Neural cell (in vitro differentiated cells): ENCODE data around the gene SHANK3. TPM values are rescaled to one million over a fixed set of nuclear protein-coding genes. Genes with fewer than 3 reads are reported as not detected.

Experiments
- H2AFZ ChIP-seq: fragments of 200-600, 300-800 bp; sonication (generic), shearing (Covaris generic); 2 replicates; pipeline ENCODE4 v1.6.0; 2014; ENCODE audit warnings: low read depth, mild to moderate bottlenecking, antibody characterized with exemption, low read length, moderate library complexity
- H3F3A ChIP-seq: fragments of 200-600 bp; shearing (Covaris generic); 2 replicates; pipeline ENCODE4 v1.6.1; 2016; ENCODE audit warnings: mild to moderate bottlenecking, moderate library complexity, mixed read lengths, antibody characterized with exemption, low read length; ENCODE audit not compliant: insufficient read depth, poor library complexity, severe bottlenecking
- H3K27ac ChIP-seq: fragments of 200-600, 300-800 bp; sonication (generic), shearing (Covaris generic); 2 replicates; pipeline ENCODE4 v1.5.1; 2014; ENCODE audit warnings: mild to moderate bottlenecking, low read length, moderate library complexity
- H3K27me3 ChIP-seq: fragments of 300-800, 200-600 bp; sonication (generic), shearing (Covaris generic); 2 replicates; pipeline ENCODE4 v1.6.0; 2014; ENCODE audit warnings: mild to moderate bottlenecking, low read depth, low read length, moderate library complexity; ENCODE audit not compliant: insufficient read depth
- H3K36me3 ChIP-seq: fragments of 300-800, 200-600 bp; sonication (generic), shearing (Covaris generic); 2 replicates; pipeline ENCODE4 v1.5.1; 2014; ENCODE audit warnings: mild to moderate bottlenecking, antibody characterized with exemption, low read length, moderate library complexity; ENCODE audit not compliant: insufficient read depth
- H3K4me2 ChIP-seq: fragments of 300-800, 200-600 bp; sonication (generic), shearing (Covaris generic); 2 replicates; pipeline ENCODE4 v1.6.0; 2014; ENCODE audit warnings: mild to moderate bottlenecking, low read length
- H3K4me3 ChIP-seq: fragments of 300-800, 200-600 bp; sonication (generic), shearing (Covaris generic); 2 replicates; pipeline ENCODE4 v1.5.1; 2014; ENCODE audit warnings: mild to moderate bottlenecking, low read length, moderate library complexity
- H3K79me2 ChIP-seq: fragments of 200-600 bp; shearing (Covaris generic); replicated peaks from 2 replicates; pipeline ENCODE4 v1.6.0; 2014; ENCODE audit warnings: mild to moderate bottlenecking, low read length, moderate library complexity; ENCODE audit not compliant: insufficient read depth
- H3K9ac ChIP-seq: fragments of 300-800, 200-600 bp; sonication (generic), shearing (Covaris generic); 2 replicates; pipeline ENCODE4 v1.6.1; 2016; ENCODE audit warnings: mild to moderate bottlenecking, low read length, mixed read lengths
- H3K9me2 ChIP-seq: fragments of 200-600 bp; shearing (Covaris generic); 2 replicates; pipeline ENCODE4 v1.6.1; 2016; ENCODE audit warnings: mild to moderate bottlenecking, low read length, mixed read lengths; ENCODE audit not compliant: insufficient read depth
- H3K9me3 ChIP-seq: fragments of 200-600, 300-800 bp; sonication (generic), shearing (Covaris generic); 2 replicates; pipeline ENCODE4 v1.6.1; 2016; ENCODE audit warnings: mild to moderate bottlenecking, mixed run types, low read length, moderate library complexity, mixed read lengths
- H4K20me1 ChIP-seq: fragments of 200-600 bp; shearing (Covaris generic); 2 replicates; pipeline ENCODE4 v1.6.1; 2016; ENCODE audit warnings: mild to moderate bottlenecking, mixed run types; ENCODE audit not compliant: insufficient read depth
- CTCF ChIP-seq: fragments of 450-650 bp; IDR thresholded peaks from 2 replicates; pipeline ENCODE4 v1.5.1; 2014; ENCODE audit warnings: antibody characterized with exemption, mild to moderate bottlenecking, moderate library complexity; ENCODE audit not compliant: poor library complexity, severe bottlenecking
- EP300 ChIP-seq: fragments of 450-650 bp; conservative IDR thresholded peaks from 2 replicates; pipeline ENCODE4 v1.6.1; 2014; ENCODE audit warnings: antibody characterized with exemption, mild to moderate bottlenecking, moderate library complexity; ENCODE audit not compliant: poor library complexity, severe bottlenecking
- EZH2 ChIP-seq: fragments of 200-600, 300-800 bp; shearing (Covaris generic), sonication (generic); IDR thresholded peaks from 2 replicates; pipeline ENCODE4 v1.6.1; 2014; ENCODE audit warnings: antibody characterized with exemption, low read length, borderline replicate concordance, mild to moderate bottlenecking; ENCODE audit not compliant: insufficient read depth, poor library complexity, severe bottlenecking
- MXI1 ChIP-seq: fragments of 450-650 bp; conservative IDR thresholded peaks from 2 replicates; pipeline ENCODE4 v1.6.1; 2014; ENCODE audit warnings: antibody characterized with exemption, mild to moderate bottlenecking; ENCODE audit not compliant: poor library complexity, severe bottlenecking
- POLR2AphosphoS5 ChIP-seq: IDR thresholded peaks from 2 replicates; pipeline ENCODE4 v1.6.1; 2012
- RAD21 ChIP-seq: fragments of 450-650 bp; conservative IDR thresholded peaks from 2 replicates; pipeline ENCODE4 v1.6.1; 2014; ENCODE audit warnings: antibody characterized with exemption, mild to moderate bottlenecking, moderate library complexity
- REST ChIP-seq: IDR thresholded peaks from 2 replicates; pipeline ENCODE4 v1.6.1; 2012; ENCODE audit warnings: borderline replicate concordance
- SMC3 ChIP-seq: fragments of 450-650 bp; conservative IDR thresholded peaks from 2 replicates; pipeline ENCODE4 v1.6.1; 2014; ENCODE audit warnings: antibody characterized with exemption, mild to moderate bottlenecking, moderate library complexity; ENCODE audit not compliant: poor library complexity
- TAF1 ChIP-seq: IDR thresholded peaks from 2 replicates; pipeline ENCODE4 v1.6.1; 2012; ENCODE audit warnings: low read depth
- polyA plus RNA-seq: library from polyadenylated mRNA; depleted of rRNA; stranded (reverse); fragments of >200 nt; gene quantifications from 2 replicates; pipeline ENCODE4 v1.2.3, GENCODE V29; 2014

The SHANK3 gene
- polyA plus RNA-seq, 1 donor from 2014 or later = 5.5 TPM

DNA sequence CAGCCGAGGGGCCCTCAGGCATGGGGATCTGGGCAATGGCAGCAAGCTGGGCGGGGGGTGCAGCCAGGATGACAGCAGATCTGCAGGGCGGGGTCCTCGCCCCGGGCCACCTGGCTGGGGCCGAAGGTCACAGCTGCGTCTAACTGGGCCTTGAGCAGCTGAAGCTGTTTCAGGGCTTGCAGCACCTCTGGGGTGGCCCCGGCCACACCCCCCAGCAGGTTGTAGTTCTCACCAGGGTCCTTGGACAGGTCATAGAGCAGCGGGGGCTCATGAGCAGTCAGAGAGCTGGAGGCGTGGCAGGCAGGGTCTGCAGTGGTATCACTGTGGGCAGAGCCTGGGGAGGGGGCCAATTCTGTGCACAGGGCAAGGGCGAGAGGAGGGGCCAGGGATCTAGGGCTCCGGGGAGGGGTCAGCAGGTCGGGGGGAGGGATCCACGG is 47.5 kb upstream of the SHANK3 start:
- H3K27ac ChIP-seq = no peak overlapping the region
- no peak overlapping the region for H3K4me2 ChIP-seq
- H3K36me3 ChIP-seq = no peaks in the 10 kb centered on the region

GRCh38 chr22:50625568-50626313 is 46.9 kb upstream of the SHANK3 start:
- H3K27me3 ChIP-seq = no peaks in the 10 kb centered on the region
- no peak overlapping the region for H2AFZ ChIP-seq
- TF ChIP-seq RAD21 (no peak), SMC3 (no peak), POLR2AphosphoS5 (no peak), EZH2 (no peak), EP300 (no peak)
- no peaks in the 10 kb centered on the region for H3K79me2 ChIP-seq
- no peaks in the 10 kb centered on the region for H3K36me3 ChIP-seq
- H3K4me3 ChIP-seq = no peak overlapping the region
- no peaks in the 10 kb centered on the region for H3F3A ChIP-seq
- H3K4me2 ChIP-seq = no peak overlapping the region
- no peaks in the 10 kb centered on the region for H3K9me2 ChIP-seq
- no peak overlapping the region for H3K27ac ChIP-seq
- no peak overlapping the region for H3K9ac ChIP-seq
- no peaks in the 10 kb centered on the region for H3K9me3 ChIP-seq
- no peaks in the 10 kb centered on the region for H4K20me1 ChIP-seq

More for the DNA sequence above, 47.5 kb upstream of the SHANK3 start:
- Histone ChIP-seq H3K9ac (no peak overlapping the region), H2AFZ (no peak overlapping the region), H3K79me2 (no peaks in the 10 kb centered on the region), H3K27me3 (no peaks in the 10 kb centered on the region), H3F3A (no peaks in the 10 kb centered on the region), H3K9me3 (no peaks in the 10 kb centered on the region), H4K20me1 (no peaks in the 10 kb centered on the region), H3K4me3 (no peak overlapping the region), H3K9me2 (no peaks in the 10 kb centered on the region)
- TF ChIP-seq CTCF (no peak), RAD21 (no peak), MXI1 (no peak), TAF1 (no peak), EP300 (no peak), SMC3 (no peak), EZH2 (no peak), POLR2AphosphoS5 (no peak)

- Histone ChIP-seq H3K27ac (no peak overlapping the region), H3K4me3 (no peak overlapping the region), H3K27me3 (no peaks in the 10 kb centered on the region), H4K20me1 (no peaks in the 10 kb centered on the region), H3K9me2 (no peaks in the 10 kb centered on the region), H3K9me3 (no peaks in the 10 kb centered on the region), H3F3A (no peaks in the 10 kb centered on the region), H3K4me2 (no peak overlapping the region), H2AFZ (no peak overlapping the region), H3K36me3 (no peaks in the 10 kb centered on the region), H3K79me2 (no peaks in the 10 kb centered on the region), H3K9ac (no peak overlapping the region)
- TF ChIP-seq MXI1 (no peak), CTCF (no peak), REST (no peak), RAD21 (no peak), SMC3 (no peak), TAF1 (no peak)
These were observed 46.2 kb upstream of the SHANK3 start for GRCh38 chr22:50626314-50626849.
